CD4-positive, alpha-beta T cell (primary cell): ENCODE data around the gene SNRPE. TPM values are rescaled to one million over a fixed set of nuclear protein-coding genes. Genes with fewer than 3 reads are reported as not detected.

Source experiments
- ATAC-seq: fragments of 200-7000 bp; cut with Tn5 transposase; one replicate; pipeline ENCODE4 v1.10.0; 2022; ENCODE audit warnings: mild to moderate bottlenecking; ENCODE audit not compliant: poor library complexity
- CTCF ChIA-PET: fragments of 350-600 bp; sonication (Branson Sonifier 250); formaldehyde crosslinking; loops from one replicate; lab custom pipeline; 2021; ENCODE audit warnings: antibody characterized with exemption, inconsistent platforms; lab: Charles Lee
- POLR2A ChIA-PET: fragments of 350-600 bp; sonication (Branson Sonifier 250); formaldehyde crosslinking; loops from one replicate; lab custom pipeline; 2021; ENCODE audit warnings: antibody characterized with exemption, inconsistent platforms; lab: Charles Lee
- DNase-seq, 14 experiments: peaks; one replicate each; pipeline ENCODE4 v3.0.0-alpha.2; 2013 to 2020; ENCODE audit warnings: mixed read lengths in 2 of 14
- H3K27ac ChIP-seq, 2 donors: one replicate each; pipeline versions ENCODE4 v1.5.1 to v1.7.0; 2013; ENCODE audit warnings: low read length in 2 of 2, low read depth in 1 of 2, mild to moderate bottlenecking in 1 of 2
- H3K27me3 ChIP-seq, 2 experiments: 1 replicate in 1 of 2; 2 replicates in 1 of 2; pipeline versions ENCODE4 v1.6.1 to v1.7.0; 2013; ENCODE audit warnings: low read length in 2 of 2, control low read depth in 1 of 2, mild to moderate bottlenecking in 1 of 2, moderate library complexity in 1 of 2; ENCODE audit not compliant: insufficient read depth in 2 of 2, control insufficient read depth in 1 of 2
- H3K36me3 ChIP-seq: one replicate; pipeline ENCODE4 v1.6.1; 2013; ENCODE audit warnings: low read length, control low read depth; ENCODE audit not compliant: insufficient read depth
- H3K4me1 ChIP-seq: one replicate; pipeline ENCODE4 v1.6.1; 2013; ENCODE audit warnings: low read length, control low read depth; ENCODE audit not compliant: insufficient read depth
- H3K4me3 ChIP-seq: one replicate; pipeline ENCODE4 v1.5.1; 2013; ENCODE audit warnings: mild to moderate bottlenecking, low read length, moderate library complexity
- H3K9me3 ChIP-seq, 2 experiments: 1 replicate in 1 of 2; 2 replicates in 1 of 2; pipeline versions ENCODE4 v1.6.1 to v1.7.0; 2013; ENCODE audit warnings: low read length in 2 of 2, mild to moderate bottlenecking in 2 of 2, control low read depth in 1 of 2, moderate library complexity in 1 of 2; ENCODE audit not compliant: control insufficient read depth in 1 of 2, insufficient read depth in 1 of 2
- H3K27ac Mint-ChIP-seq: one replicate; pipeline ENCODE4 v1.8.0; 2020; ENCODE audit warnings: mixed read lengths
- H3K27me3 Mint-ChIP-seq: one replicate; pipeline ENCODE4 v1.8.0; 2021; ENCODE audit warnings: mixed read lengths
- H3K36me3 Mint-ChIP-seq: one replicate; pipeline ENCODE4 v1.8.0; 2021; ENCODE audit warnings: low read depth, mixed read lengths
- H3K4me1 Mint-ChIP-seq: one replicate; pipeline ENCODE4 v1.8.0; 2021; ENCODE audit warnings: low read depth, mixed read lengths
- H3K4me3 Mint-ChIP-seq: one replicate; pipeline ENCODE4 v1.8.0; 2020; ENCODE audit warnings: mild to moderate bottlenecking, mixed read lengths
- H3K9me3 Mint-ChIP-seq: one replicate; pipeline ENCODE4 v1.8.0; 2020; ENCODE audit warnings: mixed read lengths
- intact Hi-C, 2 experiments: fragments of 100-400 bp; cut with DNase I in 1 of 2; cut with micrococcal nuclease in 1 of 2; formaldehyde crosslinking; loops; one replicate each; pipeline versions ENCODE4 v1.15.1 to v1.9.0; 2023 to 2025; cut with DNase I, micrococcal nuclease
- total RNA-seq, 174 experiments: library from RNA in 2 of 174; stranded (reverse) in 2 of 174; gene quantifications; one replicate each; pipeline ENCODE4 v1.2.3 and lab custom pipeline; 2021 to 2026
- TF ChIP-seq, protein P1 (sequence below): fragments of 200-600 bp; IDR thresholded peaks from one replicate; pipeline ENCODE4 v1.8.0; 2022; ENCODE audit warnings: antibody characterized with exemption, mild to moderate bottlenecking

The SNRPE gene
- total RNA-seq, 2 experiments from 2014 or later, result 63.0 to 65.9 TPM

DNA sequence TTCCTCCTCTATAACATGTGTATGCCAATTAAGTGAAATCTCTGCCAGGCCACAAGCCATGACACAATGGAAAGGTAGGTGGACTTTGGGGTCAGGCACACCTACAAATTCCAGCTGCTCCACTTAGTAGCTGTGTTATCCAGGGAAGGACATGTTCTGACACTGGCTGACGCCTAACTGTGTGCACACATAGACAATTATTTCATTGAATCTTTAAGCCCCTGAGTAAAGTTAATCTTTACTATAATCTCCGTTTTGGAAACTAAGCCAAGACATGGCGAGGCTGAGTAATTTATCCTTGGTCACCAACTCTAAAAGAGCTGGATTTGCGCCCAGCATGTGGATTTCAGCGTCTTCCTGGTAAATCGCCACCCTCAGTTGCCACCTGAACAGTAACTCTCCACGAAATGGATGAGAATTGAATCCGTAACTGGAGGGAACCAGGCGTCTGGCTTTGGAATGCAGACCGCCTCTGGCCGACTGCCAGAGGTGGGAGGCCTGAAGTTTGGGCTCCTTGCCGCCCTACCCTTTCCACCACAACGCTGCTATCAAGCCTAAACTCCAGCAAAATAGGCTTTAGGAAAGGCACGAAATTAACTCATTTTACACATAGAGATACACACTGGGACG, 888 bp upstream of the SNRPE start:
- H3K4me1 ChIP-seq, result peaks cover 15% of the 10 kb centered on the region
- peak overlapping the region; percentile 95 for H3K4me3 ChIP-seq
- peaks cover 23% of the 10 kb centered on the region for H3K36me3 ChIP-seq
- no peaks in the 10 kb centered on the region for H3K27me3 ChIP-seq
- TF ChIP-seq, protein P1, sequence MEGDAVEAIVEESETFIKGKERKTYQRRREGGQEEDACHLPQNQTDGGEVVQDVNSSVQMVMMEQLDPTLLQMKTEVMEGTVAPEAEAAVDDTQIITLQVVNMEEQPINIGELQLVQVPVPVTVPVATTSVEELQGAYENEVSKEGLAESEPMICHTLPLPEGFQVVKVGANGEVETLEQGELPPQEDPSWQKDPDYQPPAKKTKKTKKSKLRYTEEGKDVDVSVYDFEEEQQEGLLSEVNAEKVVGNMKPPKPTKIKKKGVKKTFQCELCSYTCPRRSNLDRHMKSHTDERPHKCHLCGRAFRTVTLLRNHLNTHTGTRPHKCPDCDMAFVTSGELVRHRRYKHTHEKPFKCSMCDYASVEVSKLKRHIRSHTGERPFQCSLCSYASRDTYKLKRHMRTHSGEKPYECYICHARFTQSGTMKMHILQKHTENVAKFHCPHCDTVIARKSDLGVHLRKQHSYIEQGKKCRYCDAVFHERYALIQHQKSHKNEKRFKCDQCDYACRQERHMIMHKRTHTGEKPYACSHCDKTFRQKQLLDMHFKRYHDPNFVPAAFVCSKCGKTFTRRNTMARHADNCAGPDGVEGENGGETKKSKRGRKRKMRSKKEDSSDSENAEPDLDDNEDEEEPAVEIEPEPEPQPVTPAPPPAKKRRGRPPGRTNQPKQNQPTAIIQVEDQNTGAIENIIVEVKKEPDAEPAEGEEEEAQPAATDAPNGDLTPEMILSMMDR, result no peak
- DNase-seq, result peak in 1 of 14 experiments; percentile 33
- ChIA-PET POLR2A (interaction anchor here (0.6 to 0.8 kb wide), 2 partner anchors 40 to 657 kb away, joined by 3 to 4 read pairs; no protein-coding TSS in a partner anchor), CTCF (interaction anchor here (0.9 to 1.8 kb wide), 5 partner anchors 11 to 522 kb away, joined by 3 to 7 read pairs (median 3); no protein-coding TSS in a partner anchor)
- no peaks in the 10 kb centered on the region for H3K9me3 ChIP-seq
- ATAC-seq, result no peak
- Mint-ChIP-seq H3K4me3 (peak overlapping the region; percentile 98), H3K36me3 (peaks cover 37% of the 10 kb centered on the region), H3K27ac (peak overlapping the region; percentile 95), H3K27me3 (no peaks in the 10 kb centered on the region), H3K9me3 (no peaks in the 10 kb centered on the region), H3K4me1 (peaks cover 29% of the 10 kb centered on the region)
- intact Hi-C loops, result loop anchor here (1.0 to 10.0 kb wide), 10 partner anchors 65 to 1352 kb away; partner anchors contain the start of genes ADIPOR1 (in 1 of the 2), ATP2B4 (in 1 of the 2), DSTYK (in 1 of the 2) and PPFIA4 (in 1 of the 2)
- H3K27ac ChIP-seq, result no peak overlapping the region

DNA sequence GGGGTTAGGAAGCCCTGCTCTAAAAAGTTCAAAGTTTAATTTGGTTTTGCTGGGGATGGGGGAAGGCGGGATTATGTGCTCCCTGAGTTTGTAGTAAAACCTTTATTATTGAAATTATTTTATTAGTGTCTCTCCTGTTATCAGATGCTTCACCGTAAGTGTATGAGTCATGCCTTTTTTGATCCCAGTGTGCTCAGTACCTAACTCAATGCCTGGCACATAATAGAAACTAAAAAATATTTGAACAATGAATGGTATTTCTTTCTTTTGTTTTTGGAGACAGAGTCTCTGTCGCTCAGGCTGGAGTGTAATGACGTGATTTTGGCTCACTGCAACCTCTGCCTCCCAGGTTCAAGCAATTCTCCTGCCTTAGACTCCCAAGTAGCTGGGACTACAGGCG, 6.4 kb downstream of the SNRPE start:
- H3K36me3 Mint-ChIP-seq, result peaks cover 89% of the 10 kb centered on the region
- H3K4me3 Mint-ChIP-seq, result no peak overlapping the region
- POLR2A ChIA-PET, result no interaction called here
- H3K9me3 Mint-ChIP-seq, result no peaks in the 10 kb centered on the region
- no peaks in the 10 kb centered on the region for H3K27me3 ChIP-seq
- H3K27me3 Mint-ChIP-seq, result no peaks in the 10 kb centered on the region
- H3K36me3 ChIP-seq, result peaks cover 79% of the 10 kb centered on the region
- intact Hi-C loops, result loop anchor here (10.0 kb wide), 4 partner anchors 497 to 983 kb away; partner anchors contain the start of genes PPFIA4 (in 1 of the 2) and RABIF (in 1 of the 2)
- CTCF ChIA-PET, result no interaction called here
- ATAC-seq (no peak), DNase-seq (no peak)
- H3K4me3 ChIP-seq, result no peak overlapping the region
- TF ChIP-seq, protein P1, result no peak
- peaks cover under 1% of the 10 kb centered on the region for H3K4me1 ChIP-seq
- H3K27ac ChIP-seq, result no peak overlapping the region
- peaks cover 19% of the 10 kb centered on the region for H3K4me1 Mint-ChIP-seq
- no peak overlapping the region for H3K27ac Mint-ChIP-seq
- H3K9me3 ChIP-seq, result no peaks in the 10 kb centered on the region

DNA sequence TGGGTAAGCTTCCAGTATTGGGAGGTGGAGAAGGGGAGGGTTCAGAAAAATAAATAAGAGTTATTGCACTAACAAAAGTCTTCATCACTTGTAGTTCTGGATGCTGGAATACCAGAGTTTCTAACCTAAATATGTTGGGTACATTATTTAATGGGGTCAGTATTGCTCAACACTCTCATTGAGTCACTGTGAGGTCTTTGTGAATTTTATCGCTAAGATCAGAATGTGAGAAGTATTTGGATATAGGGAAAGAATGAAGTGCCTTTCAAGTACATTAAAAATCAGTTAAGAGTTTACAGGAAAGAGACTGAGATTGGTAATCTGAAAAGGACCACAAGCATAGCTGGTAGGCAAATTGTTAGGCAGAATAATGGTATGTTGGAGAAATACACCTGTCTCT, 8.8 kb downstream of the SNRPE start:
- Mint-ChIP-seq H3K36me3 (peaks cover 84% of the 10 kb centered on the region), H3K27ac (no peak overlapping the region), H3K27me3 (no peaks in the 10 kb centered on the region), H3K9me3 (no peaks in the 10 kb centered on the region), H3K4me1 (peaks cover 9% of the 10 kb centered on the region), H3K4me3 (no peak overlapping the region)
- ChIA-PET POLR2A (no interaction called here), CTCF (interaction anchor here (2.7 kb wide), 1 partner anchor 259 kb away, joined by 9 read pairs; no protein-coding TSS in a partner anchor)
- intact Hi-C loops, result no loop called here
- H3K4me3 ChIP-seq, result no peak overlapping the region
- no peak overlapping the region for H3K27ac ChIP-seq
- TF ChIP-seq, protein P1, result no peak
- H3K27me3 ChIP-seq, result no peaks in the 10 kb centered on the region
- no peaks in the 10 kb centered on the region for H3K4me1 ChIP-seq
- no peaks in the 10 kb centered on the region for H3K9me3 ChIP-seq
- H3K36me3 ChIP-seq, result peaks cover 66% of the 10 kb centered on the region
- no peak for DNase-seq
- no peak for ATAC-seq
